ENCODE measurements around the gene AUNIP.

GRCh38 chr1:25799352-25799934 is 59.8 kb downstream of the AUNIP start:
- TF ChIP-seq OVOL2 (CRISPR knock-in tag; IDR thresholded peaks at IDR 0.05; ENCODE audit: borderline replicate concordance): no peak
- peak; percentile 86 for TF ChIP-seq MAX (CRISPR knock-in tag; IDR thresholded peaks at IDR 0.05)
- TF ChIP-seq CTCF (IDR thresholded peaks at IDR 0.05): no peak
- TF ChIP-seq ATF2 (CRISPR knock-in tag; IDR thresholded peaks at IDR 0.05; ENCODE audit: borderline replicate concordance, low read depth): no peak
- 0 out of 2 replicates have a peak, but pooled peaks have one; percentile 37 for TF ChIP-seq FOXP4 (CRISPR knock-in tag; IDR thresholded peaks at IDR 0.05)
- no peak for TF ChIP-seq PREB (CRISPR knock-in tag; IDR thresholded peaks at IDR 0.05; ENCODE audit: borderline replicate concordance)
- TF ChIP-seq ATF6 (CRISPR knock-in tag; IDR thresholded peaks at IDR 0.05): no peak
- TF ChIP-seq RELA (CRISPR knock-in tag; IDR thresholded peaks at IDR 0.05; ENCODE audit: borderline replicate concordance): no peak
- no peak for TF ChIP-seq NR3C1 (CRISPR knock-in tag; conservative IDR thresholded peaks at IDR 0.05; ENCODE audit: low read depth)
- no peak for TF ChIP-seq SP1 (CRISPR knock-in tag; conservative IDR thresholded peaks at IDR 0.05)
- no peak for TF ChIP-seq SMAD3 (CRISPR knock-in tag; IDR thresholded peaks at IDR 0.05; ENCODE audit: borderline replicate concordance)

All from WTC11 (cell line).